Embryonic facial prominence (tissue), 1 donor: Measurements from ENCODE around the gene PTK6.
"Not testable (repeated sequence)": the region's sequence is repeated elsewhere in the genome, so short reads cannot be mapped to it uniquely, and the experiment has no call there.

Experiments used
- DNase-seq: peaks from one replicate; pipeline ENCODE4 v3.0.0-alpha.2; 2016; ENCODE audit errors: extremely low spot score

Gene PTK6

GRCh38 chr20:63568986-63569949 lies 32.1 kb upstream of the PTK6 start:
- DNase-seq: no peak

- no peak for DNase-seq
Measured at GRCh38 chr20:63568170-63568981, 31.2 kb upstream of the PTK6 start.

GRCh38 chr20:63567386-63568169 lies 30.4 kb upstream of the PTK6 start:
- no peak for DNase-seq

- no peak for DNase-seq
Measured at GRCh38 chr20:63567136-63567385, 29.9 kb upstream of the PTK6 start.

GRCh38 chr20:63566395-63567135 lies 29.4 kb upstream of the PTK6 start:
- no peak for DNase-seq

GRCh38 chr20:63565699-63566335 lies 28.6 kb upstream of the PTK6 start:
- DNase-seq: no peak

GRCh38 chr20:63565021-63565698 lies 28.0 kb upstream of the PTK6 start:
- no peak for DNase-seq

GRCh38 chr20:63564036-63564810 lies 27.0 kb upstream of the PTK6 start:
- no peak for DNase-seq

- DNase-seq: no peak
Measured at GRCh38 chr20:63563225-63563935, 26.2 kb upstream of the PTK6 start.

- no peak for DNase-seq
Measured at GRCh38 chr20:63562461-63563224, 25.5 kb upstream of the PTK6 start.

- no peak for DNase-seq
Measured at GRCh38 chr20:63561624-63562396, 24.6 kb upstream of the PTK6 start.

GRCh38 chr20:63560856-63561609 lies 23.9 kb upstream of the PTK6 start:
- DNase-seq: no peak

- DNase-seq: no peak
Measured at GRCh38 chr20:63560333-63560805, 23.2 kb upstream of the PTK6 start.

GRCh38 chr20:63559485-63560332 lies 22.5 kb upstream of the PTK6 start:
- not testable (repeated sequence) for DNase-seq

- DNase-seq: no peak
Measured at GRCh38 chr20:63558804-63559484, 21.8 kb upstream of the PTK6 start.
